K562 (cell line): ENCODE results near the gene MOB3C. TPM values are rescaled to one million over a fixed set of nuclear protein-coding genes. Genes with fewer than 3 reads are reported as not detected.
A peak's percentile ranks its signal among the peaks of the same experiment; 100 is the strongest.

Experiments
- BRF2 ChIP-seq: IDR thresholded peaks from 3 replicates; pipeline ENCODE4 v1.6.1; 2011; ENCODE audit warnings: borderline replicate concordance, mild to moderate bottlenecking; ENCODE audit not compliant: insufficient read length, insufficient read depth
- CBX8 ChIP-seq: fragments of 200-600 bp; sonication (generic); IDR thresholded peaks from 2 replicates; pipeline ENCODE4 v1.6.1; 2012; ENCODE audit warnings: borderline replicate concordance, mixed run types, low read depth, mild to moderate bottlenecking, moderate library complexity, mixed read lengths, low read length, control low read depth, inconsistent platforms; ENCODE audit not compliant: poor library complexity, severe bottlenecking; ENCODE audit errors: extremely low read depth
- CHD1 ChIP-seq: fragments of 200-600 bp; sonication (generic); IDR thresholded peaks from one replicate; pipeline ENCODE4 v1.6.1; 2012; ENCODE audit warnings: mild to moderate bottlenecking, moderate library complexity, low read length, inconsistent platforms
- ELF1 ChIP-seq: fragments of 200-800 bp; sonication (Bioruptor generic); IDR thresholded peaks from 2 replicates; pipeline ENCODE4 v1.6.1; 2016; ENCODE audit warnings: missing genetic modification characterization, missing compliant biosample characterization
- GABPA ChIP-seq: fragments of 200-800 bp; sonication (Bioruptor generic); conservative IDR thresholded peaks from 2 replicates; pipeline ENCODE4 v1.6.1; 2016; ENCODE audit warnings: low read depth, missing genetic modification characterization, missing compliant biosample characterization
- LARP7 ChIP-seq: fragments of 450-650 bp; IDR thresholded peaks from 2 replicates; pipeline ENCODE4 v1.6.1; 2016
- MTA2 ChIP-seq: fragments of 450-650 bp; IDR thresholded peaks from 2 replicates; pipeline ENCODE4 v1.6.1; 2016; ENCODE audit warnings: low read depth
- PATZ1 ChIP-seq: fragments of 250-450 bp; sonication (Bioruptor Pico); IDR thresholded peaks from 2 replicates; pipeline ENCODE4 v1.5.0; 2020; ENCODE audit warnings: mild to moderate bottlenecking, borderline replicate concordance
- PHTF2 ChIP-seq: fragments of 250-450 bp; sonication (Bioruptor Pico); IDR thresholded peaks from 2 replicates; pipeline ENCODE4 v1.5.0; 2021; ENCODE audit warnings: mild to moderate bottlenecking
- PRPF4 ChIP-seq: fragments of 200-400 bp; formaldehyde crosslinking; IDR thresholded peaks from one replicate; pipeline ENCODE4 v1.6.1; 2017; ENCODE audit warnings: low read length, low read depth, mild to moderate bottlenecking; ENCODE audit not compliant: insufficient read depth, poor library complexity, severe bottlenecking
- PYGO2 ChIP-seq: fragments of 450-650 bp; IDR thresholded peaks from 2 replicates; pipeline ENCODE4 v1.6.1; 2016; ENCODE audit warnings: mild to moderate bottlenecking, missing genetic modification characterization, moderate library complexity, missing compliant biosample characterization
- RBBP5 ChIP-seq: fragments of 200-600 bp; sonication (generic); IDR thresholded peaks from 2 replicates; pipeline ENCODE4 v1.6.1; 2012; ENCODE audit warnings: borderline replicate concordance, mild to moderate bottlenecking, low read length, control low read depth, inconsistent platforms; ENCODE audit not compliant: insufficient read depth, poor library complexity, severe bottlenecking
- SP2 ChIP-seq: IDR thresholded peaks from 2 replicates; pipeline ENCODE4 v1.6.1; 2011; ENCODE audit warnings: mild to moderate bottlenecking, low read depth, low read length, moderate library complexity; ENCODE audit not compliant: poor library complexity, severe bottlenecking; ENCODE audit errors: extremely low read depth
- SRSF9 ChIP-seq: fragments of 200-400 bp; formaldehyde crosslinking; IDR thresholded peaks from 2 replicates; pipeline ENCODE4 v1.6.1; 2017; ENCODE audit warnings: low read depth, low read length, borderline replicate concordance
- TCF15 ChIP-seq: fragments of 250-450 bp; sonication (Bioruptor Pico); IDR thresholded peaks from 2 replicates; pipeline ENCODE4 v1.8.0; 2022; ENCODE audit warnings: moderate library complexity, mild to moderate bottlenecking, inconsistent platforms
- XRCC4 ChIP-seq: IDR thresholded peaks from one replicate; pipeline ENCODE4 v1.6.1; 2011; ENCODE audit not compliant: insufficient read depth, insufficient read length; ENCODE audit errors: extremely low read depth
- ZNF277 ChIP-seq: fragments of 250-450 bp; sonication (Bioruptor Pico); IDR thresholded peaks from 2 replicates; pipeline ENCODE4 v1.8.0; 2022; ENCODE audit warnings: inconsistent platforms, mild to moderate bottlenecking, moderate library complexity, borderline replicate concordance
- ZNF398 ChIP-seq: fragments of 250-450 bp; sonication (Bioruptor Pico); IDR thresholded peaks from 2 replicates; pipeline ENCODE4 v1.8.0; 2021; ENCODE audit warnings: moderate library complexity, mild to moderate bottlenecking, inconsistent platforms
- ZNF41 ChIP-seq: fragments of 250-450 bp; sonication (Bioruptor Pico); conservative IDR thresholded peaks from 2 replicates; pipeline ENCODE4 v1.4.0; 2020; ENCODE audit warnings: mild to moderate bottlenecking
- ZNF431 ChIP-seq: sonication (generic); formaldehyde crosslinking; IDR thresholded peaks from 2 replicates; pipeline ENCODE4 v1.8.0; 2022; ENCODE audit warnings: mild to moderate bottlenecking, missing genetic modification reagents
- polyA plus RNA-seq, 8 experiments: library from polyadenylated mRNA; depleted of rRNA in 4 of 8; stranded (reverse) in 5 of 8; unstranded in 3 of 8; fragments of >200 nt; fragmentation: Nextera tagmentation in 2 of 8; fragmentation: Illumina TruSeq in 1 of 8; extraction: Ambion mirVana in 2 of 8; extraction: Trizol in 1 of 8; gene quantifications; 2 replicates each; pipeline versions ENCODE4 v1.2.1 to v1.2.3, GENCODE V29; 2011 to 2014; ENCODE audit warnings: inconsistent platforms in 1 of 8, missing spikeins in 1 of 8
- total RNA-seq, 7 experiments: library from RNA; depleted of rRNA in 6 of 7; stranded (reverse); fragments of >200 nt in 6 of 7; fragmentation: Illumina TruSeq in 2 of 7; extraction: Trizol in 2 of 7; gene quantifications; 2 replicates each; pipeline versions ENCODE4 v1.2.1 to v1.2.3, GENCODE V29; 2011 to 2021; ENCODE audit warnings: low replicate concordance in 1 of 7

The MOB3C gene
- total and polyA plus RNA-seq, 9 of the 15 experiments (the other 6 are each of a cell fraction or from before 2014, with no cell fraction given), result 1.0 to 7.5 (median 3.7) TPM

- no peak for TF ChIP-seq ZNF398 (CRISPR knock-in tag)
- no peak for TF ChIP-seq ZNF431 (CRISPR knock-in tag)
- TF ChIP-seq CHD1, result no peak
- no peak for TF ChIP-seq SRSF9
- no peak for TF ChIP-seq TCF15 (CRISPR knock-in tag)
- TF ChIP-seq PRPF4, result no peak
- 0 out of 2 replicates have a peak, but pooled peaks have one; percentile 43 for TF ChIP-seq GABPA
- no peak for TF ChIP-seq LARP7
- no peak for TF ChIP-seq CBX8
- no peak for TF ChIP-seq SP2
- TF ChIP-seq PATZ1, result no peak
- peak; percentile 89 for TF ChIP-seq ELF1 (tag)
- no peak for TF ChIP-seq ZNF277
- TF ChIP-seq RBBP5, result peak; percentile 94
- TF ChIP-seq XRCC4, result no peak
- 0 out of 2 replicates have a peak, but pooled peaks have one; percentile 45 for TF ChIP-seq ZNF41 (CRISPR knock-in tag)
- no peak for TF ChIP-seq BRF2
- TF ChIP-seq MTA2, result no peak
- no peak for TF ChIP-seq PHTF2 (CRISPR knock-in tag)
- TF ChIP-seq PYGO2 (tag), result no peak
These were observed 12.6 kb downstream of the MOB3C start, which contains the start of gene MKNK1 (continued) for GRCh38 chr1:46603858-46604549.
